GM19468 (cell line): ENCODE measurements around the gene LHFPL2.
"Not testable (repeated sequence)": the region's sequence is repeated elsewhere in the genome, so short reads cannot be mapped to it uniquely, and the experiment has no call there.

ENCODE experiments used
- ATAC-seq: cut with Tn5 transposase; IDR thresholded peaks from one replicate; pipeline ENCODE4 v1.9.1; 2021; ENCODE audit warnings: mild to moderate bottlenecking, moderate library complexity, moderate number of reproducible peaks; ENCODE audit not compliant: unreplicated experiment; ENCODE audit errors: extremely low read depth

The LHFPL2 gene

GRCh38 chr5:78667461-78668103, 19.0 kb upstream of the LHFPL2 start:
- ATAC-seq: no peak

- not testable (repeated sequence) for ATAC-seq
Measured at GRCh38 chr5:78666975-78667374, 18.4 kb upstream of the LHFPL2 start.

GRCh38 chr5:78666041-78666444, 17.5 kb upstream of the LHFPL2 start:
- no peak for ATAC-seq

DNA sequence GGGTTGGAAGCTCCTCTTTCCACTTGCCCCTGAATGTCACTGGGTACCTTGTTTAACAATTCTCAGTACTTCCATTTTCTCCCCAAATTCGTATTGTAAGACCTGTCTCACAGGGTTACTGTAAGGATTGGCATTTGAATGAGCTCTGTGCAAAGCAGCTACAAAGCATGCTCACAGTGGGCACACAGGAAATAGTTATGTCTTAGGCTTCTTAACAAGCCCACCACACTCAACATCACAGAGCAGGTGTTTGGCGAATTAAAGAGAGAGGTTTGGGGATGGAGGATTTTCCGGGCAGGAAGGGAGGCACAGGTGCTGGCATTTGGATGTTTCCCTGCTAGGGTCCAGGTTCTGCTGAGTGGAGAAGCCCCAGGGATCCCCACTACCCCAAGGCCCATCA, 17.0 kb upstream of the LHFPL2 start:
- no peak for ATAC-seq

GRCh38 chr5:78662323-78662722, 13.8 kb upstream of the LHFPL2 start:
- no peak for ATAC-seq

DNA sequence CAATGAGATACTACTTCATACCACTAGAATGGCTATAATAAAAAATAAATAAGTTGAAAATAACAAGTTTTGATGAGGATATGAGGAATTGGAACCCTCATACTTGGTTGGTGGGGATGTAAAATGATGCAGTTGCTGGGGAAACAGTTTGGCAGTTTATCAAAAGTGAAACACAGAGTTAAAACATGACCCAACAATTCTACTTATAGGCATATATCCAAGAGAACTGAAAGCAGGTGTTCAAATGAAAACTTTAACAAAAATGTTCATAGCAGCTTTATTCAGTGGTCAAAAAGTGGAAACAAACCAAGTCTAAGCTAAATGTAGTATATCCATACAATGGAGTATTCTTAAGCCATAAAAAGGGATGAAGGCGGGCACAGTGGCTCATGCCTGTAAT, 13.1 kb upstream of the LHFPL2 start:
- ATAC-seq: no peak

GRCh38 chr5:78661044-78661443, 12.5 kb upstream of the LHFPL2 start:
- ATAC-seq: no peak

- ATAC-seq: no peak
Measured at GRCh38 chr5:78660401-78660800, 11.8 kb upstream of the LHFPL2 start.

DNA sequence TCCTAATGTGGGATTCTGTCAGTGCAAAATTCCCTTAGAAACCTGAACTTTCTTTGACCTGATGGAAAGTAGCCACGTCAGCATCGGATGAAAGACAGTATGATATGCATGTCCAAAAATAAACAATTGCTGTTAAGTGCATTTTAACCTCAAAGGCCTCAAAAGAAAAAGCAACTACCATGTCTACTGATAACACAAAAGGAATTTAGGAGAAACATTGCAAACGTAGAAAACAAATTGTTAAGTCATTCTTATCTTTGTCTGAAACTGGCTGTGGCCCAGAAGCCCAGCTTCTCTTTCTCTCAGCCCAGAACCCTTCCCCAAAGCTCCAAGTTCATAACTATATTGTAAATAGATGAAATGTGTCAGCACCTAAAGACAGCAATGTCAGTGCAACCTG, 11.1 kb upstream of the LHFPL2 start:
- no peak for ATAC-seq

DNA sequence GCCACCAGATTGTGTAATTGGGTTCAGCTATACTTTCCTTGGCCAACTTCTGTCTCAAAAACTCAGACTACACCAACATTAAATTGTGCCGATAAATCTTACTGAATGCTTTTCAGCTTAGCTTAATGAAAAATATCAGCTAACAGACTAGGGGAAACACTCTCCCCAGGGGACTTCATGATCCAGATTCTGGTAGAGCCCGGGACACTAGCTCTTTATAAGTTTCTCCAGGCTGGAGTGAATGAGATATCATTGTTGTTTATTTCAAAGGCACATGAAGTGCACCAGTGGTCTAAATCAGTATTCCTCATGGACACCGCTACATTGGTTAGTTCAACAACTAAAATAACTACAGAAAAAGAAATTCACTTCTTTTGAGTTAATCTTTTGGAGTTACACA, 10.5 kb upstream of the LHFPL2 start:
- ATAC-seq: no peak

GRCh38 chr5:78657201-78657600, 8.6 kb upstream of the LHFPL2 start:
- no peak for ATAC-seq

DNA sequence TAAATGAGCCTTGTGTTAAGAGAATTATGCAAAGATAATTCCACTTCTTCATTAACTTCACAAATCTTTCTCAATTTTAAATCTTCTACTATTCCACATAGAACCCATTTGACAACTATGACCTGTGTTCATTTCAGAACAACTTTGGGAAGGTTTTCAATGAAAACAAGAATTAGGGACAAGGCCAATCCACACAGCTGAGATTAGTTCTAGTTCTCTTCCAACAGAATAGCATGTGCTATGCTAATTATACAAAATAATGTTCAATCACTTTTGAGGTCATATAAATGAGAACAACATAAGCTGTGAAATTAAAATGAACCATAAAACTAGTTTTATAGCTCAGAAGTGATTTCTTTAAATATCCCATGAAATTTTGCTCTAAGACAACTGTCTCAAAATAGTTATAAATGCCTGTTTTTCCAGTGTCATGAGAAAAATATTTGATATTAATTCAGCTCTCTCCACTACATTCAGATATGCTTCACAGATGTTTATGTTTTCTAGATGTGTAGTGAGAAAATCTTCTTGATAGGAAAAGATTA, 7.2 kb upstream of the LHFPL2 start:
- ATAC-seq: no peak

- ATAC-seq: no peak
Measured at GRCh38 chr5:78654386-78654785, 5.8 kb upstream of the LHFPL2 start.

DNA sequence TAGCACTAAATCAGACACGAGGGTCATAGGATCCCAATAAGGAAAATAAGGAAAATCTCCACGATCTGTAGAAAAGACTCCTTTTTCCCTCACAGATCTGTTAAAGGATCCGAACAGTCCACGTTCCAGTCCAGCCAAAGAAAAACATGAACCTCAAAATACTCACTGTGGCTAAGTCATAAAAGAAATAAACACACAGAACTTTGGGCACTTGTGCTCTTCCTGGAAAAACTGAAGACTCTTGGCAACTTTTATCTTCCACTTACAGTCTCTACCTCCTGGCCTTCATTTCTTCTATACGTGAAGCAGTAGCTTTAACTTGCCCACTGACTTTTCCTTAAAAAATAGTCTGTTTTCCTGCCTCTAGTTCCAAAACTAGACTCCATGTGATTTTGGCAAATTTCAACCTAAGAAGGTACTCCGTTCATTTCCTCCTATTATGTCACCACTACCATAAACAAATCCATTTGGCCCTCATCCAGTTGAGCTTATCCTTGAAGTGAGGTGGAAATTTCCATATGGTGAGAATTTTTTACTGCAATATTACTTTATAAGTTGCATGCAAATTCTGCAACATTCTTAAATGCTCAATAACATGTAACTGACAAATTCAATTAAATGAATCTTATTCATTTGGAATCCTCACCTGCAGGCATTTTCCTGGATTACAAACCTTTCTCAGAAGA, 5.3 kb upstream of the LHFPL2 start:
- no peak for ATAC-seq

GRCh38 chr5:78653031-78653430, 4.5 kb upstream of the LHFPL2 start:
- ATAC-seq: no peak

GRCh38 chr5:78651468-78651867, 2.9 kb upstream of the LHFPL2 start:
- no peak for ATAC-seq

- no peak for ATAC-seq
Measured at GRCh38 chr5:78650531-78650930, 2.0 kb upstream of the LHFPL2 start.

DNA sequence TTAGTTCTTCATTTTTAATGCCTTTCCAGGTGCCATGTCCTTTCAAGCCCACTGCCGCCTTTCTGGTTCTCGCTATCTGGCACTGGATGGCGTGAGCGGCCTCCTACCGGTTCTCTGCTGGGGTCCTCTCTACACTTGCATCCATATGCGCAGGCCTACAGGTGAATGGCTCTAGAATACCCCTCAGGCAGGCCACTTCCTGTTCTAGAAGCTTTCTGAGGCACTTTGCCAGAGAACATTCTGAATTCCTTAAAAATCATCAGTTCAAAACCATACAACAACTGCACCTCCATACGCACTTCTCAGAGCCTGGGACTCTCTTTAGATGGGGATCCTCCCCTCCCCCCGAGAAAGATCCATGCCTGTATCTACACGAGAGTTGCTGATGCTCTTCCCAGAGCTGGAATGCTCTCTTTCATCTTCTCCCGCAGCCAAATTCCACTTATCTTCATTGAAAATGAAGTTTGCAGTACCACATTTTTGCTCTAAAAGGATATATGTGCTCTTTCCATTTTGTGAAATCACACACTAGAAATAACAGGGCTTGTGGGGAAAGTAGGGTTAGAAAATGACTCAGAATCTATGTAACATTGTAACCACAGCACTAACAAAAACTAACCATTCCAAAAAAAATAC, 1.4 kb upstream of the LHFPL2 start:
- ATAC-seq: no peak

GRCh38 chr5:78649211-78649695, 681 bp upstream of the LHFPL2 start:
- ATAC-seq: no peak

DNA sequence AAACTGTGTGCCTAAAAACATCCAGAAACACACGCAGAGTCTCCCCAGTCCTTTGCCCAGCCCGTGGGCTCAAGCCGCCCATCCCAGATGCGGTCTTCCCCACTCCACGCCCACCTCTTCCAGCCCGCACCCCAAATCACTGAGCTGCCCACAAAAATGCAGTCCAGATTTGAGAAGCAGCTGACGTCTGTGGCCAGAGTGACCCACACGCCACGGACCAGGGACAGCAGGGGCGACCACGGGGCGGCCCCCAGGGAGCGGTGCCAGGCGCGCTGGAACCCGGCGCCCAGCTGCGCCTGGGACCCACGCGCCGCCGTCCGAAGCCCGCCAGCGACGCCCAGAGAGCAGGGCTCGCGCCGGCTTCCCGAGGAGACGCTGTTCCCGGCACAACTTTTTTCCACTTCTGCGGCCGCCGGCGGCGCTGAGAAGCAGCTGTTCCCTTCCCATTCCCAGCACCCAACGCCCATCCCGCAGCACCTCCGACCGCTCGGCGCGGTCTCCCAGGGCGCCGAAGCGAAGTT, 674 bp downstream of the LHFPL2 start:
- ATAC-seq: no peak

DNA sequence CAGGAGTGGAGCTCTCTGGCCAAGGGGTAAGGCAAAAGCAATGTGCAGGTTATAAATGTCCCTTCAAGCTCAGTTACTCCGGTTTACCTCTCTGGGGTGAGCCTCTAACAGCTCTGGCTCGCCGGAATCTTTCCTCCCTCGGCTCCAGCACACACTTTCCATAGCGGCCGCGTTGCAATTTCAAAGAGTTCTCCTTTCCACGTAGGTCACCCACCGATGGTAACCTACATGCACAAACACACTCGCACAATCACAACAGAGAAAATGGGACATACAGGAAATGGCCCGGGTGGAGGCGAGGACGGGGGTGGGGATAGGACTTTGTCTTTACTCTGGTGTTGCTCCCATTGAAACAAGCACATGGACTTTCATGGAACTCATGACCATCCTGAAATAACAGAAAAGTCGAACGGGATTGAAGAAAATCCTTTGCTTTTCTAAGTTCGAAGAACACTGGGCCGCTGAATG, 1.2 kb downstream of the LHFPL2 start:
- ATAC-seq: no peak
